ENCODE data around the gene MYL3. TPM values are rescaled to one million over a fixed set of nuclear protein-coding genes. Genes with fewer than 3 reads are reported as not detected.

MYL3 gene
- total RNA-seq, 3 donors from 2014 or later (not counting 1 experiment from before 2014, with no cell fraction given), result not detected

- ATAC-seq, result no peak
- H3K9me3 Mint-ChIP-seq, result peaks cover 10 to 18% of the 10 kb centered on the region in 2 donors
- TF ChIP-seq, protein P1, sequence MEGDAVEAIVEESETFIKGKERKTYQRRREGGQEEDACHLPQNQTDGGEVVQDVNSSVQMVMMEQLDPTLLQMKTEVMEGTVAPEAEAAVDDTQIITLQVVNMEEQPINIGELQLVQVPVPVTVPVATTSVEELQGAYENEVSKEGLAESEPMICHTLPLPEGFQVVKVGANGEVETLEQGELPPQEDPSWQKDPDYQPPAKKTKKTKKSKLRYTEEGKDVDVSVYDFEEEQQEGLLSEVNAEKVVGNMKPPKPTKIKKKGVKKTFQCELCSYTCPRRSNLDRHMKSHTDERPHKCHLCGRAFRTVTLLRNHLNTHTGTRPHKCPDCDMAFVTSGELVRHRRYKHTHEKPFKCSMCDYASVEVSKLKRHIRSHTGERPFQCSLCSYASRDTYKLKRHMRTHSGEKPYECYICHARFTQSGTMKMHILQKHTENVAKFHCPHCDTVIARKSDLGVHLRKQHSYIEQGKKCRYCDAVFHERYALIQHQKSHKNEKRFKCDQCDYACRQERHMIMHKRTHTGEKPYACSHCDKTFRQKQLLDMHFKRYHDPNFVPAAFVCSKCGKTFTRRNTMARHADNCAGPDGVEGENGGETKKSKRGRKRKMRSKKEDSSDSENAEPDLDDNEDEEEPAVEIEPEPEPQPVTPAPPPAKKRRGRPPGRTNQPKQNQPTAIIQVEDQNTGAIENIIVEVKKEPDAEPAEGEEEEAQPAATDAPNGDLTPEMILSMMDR (IDR thresholded peaks at IDR 0.05), result no peak
Observed at GRCh38 chr3:46838301-46838700, 24.9 kb downstream of the MYL3 start.

DNA sequence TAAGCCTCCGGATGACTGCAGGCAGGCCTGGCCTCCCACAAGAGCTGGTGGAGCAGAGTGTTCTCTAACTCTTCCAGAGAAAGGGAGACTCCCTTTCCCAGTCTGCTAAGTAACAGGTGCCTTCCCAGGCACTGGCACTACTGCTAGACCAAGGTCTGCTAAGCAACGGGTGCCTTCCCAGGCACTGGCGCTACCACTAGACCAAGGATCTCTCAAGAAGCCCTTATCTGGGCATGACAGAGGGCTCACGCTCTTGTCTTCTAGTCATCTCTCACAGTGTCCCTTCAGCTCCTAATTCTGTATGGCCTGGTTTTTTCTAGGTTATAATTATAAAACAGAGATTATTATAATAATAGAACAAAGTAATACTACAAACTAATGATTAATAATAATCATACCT lies 27.8 kb downstream of the MYL3 start:
- H3K4me3 ChIP-seq (ENCODE audit: low read length), result no peak overlapping the region
- 98% methylated on average over 4 of the region's 4 CpGs for WGBS (ENCODE audit: insufficient coverage)
- no peaks in the 10 kb centered on the region for H3K27me3 ChIP-seq (ENCODE audit: control insufficient read depth, insufficient read depth, low read length)
- H3K4me1 ChIP-seq (ENCODE audit: control insufficient read depth, insufficient read depth, low read length), result no peaks in the 10 kb centered on the region
- Mint-ChIP-seq H3K4me1 (peaks cover 0 to 9% of the 10 kb centered on the region in 2 donors), H3K27me3 (ENCODE audit: low read depth in 2 of 2) (no peaks in the 10 kb centered on the region), H3K36me3 (peaks cover 22% of the 10 kb centered on the region), H3K9me3 (peaks cover 7 to 15% of the 10 kb centered on the region in 2 donors), H3K4me3 (no peak overlapping the region), H3K27ac (no peak overlapping the region)
- H3K27ac ChIP-seq (ENCODE audit: low read length), result no peak overlapping the region
- DNase-seq, result no peak
- peaks cover 13% of the 10 kb centered on the region for H3K9me3 ChIP-seq (ENCODE audit: control insufficient read depth, insufficient read depth, low read length)
- intact Hi-C loops (cut with micrococcal nuclease), result no loop called here
- ATAC-seq, result no peak
- no peaks in the 10 kb centered on the region for H3K36me3 ChIP-seq (ENCODE audit: control insufficient read depth, insufficient read depth, low read length)
- TF ChIP-seq, protein P1 (IDR thresholded peaks at IDR 0.05), result no peak

More at GRCh38 chr3:46838301-46838700, 24.9 kb downstream of the MYL3 start:
- no peak overlapping the region for H3K27ac ChIP-seq (ENCODE audit: low read length)
- H3K27me3 ChIP-seq (ENCODE audit: control insufficient read depth, insufficient read depth, low read length), result no peaks in the 10 kb centered on the region
- peaks cover 16% of the 10 kb centered on the region for H3K9me3 ChIP-seq (ENCODE audit: control insufficient read depth, insufficient read depth, low read length)
- H3K4me3 ChIP-seq (ENCODE audit: low read length), result no peak overlapping the region
- H3K27ac Mint-ChIP-seq, result no peak overlapping the region
- H3K36me3 ChIP-seq (ENCODE audit: control insufficient read depth, insufficient read depth, low read length), result no peaks in the 10 kb centered on the region
- H3K27me3 Mint-ChIP-seq (ENCODE audit: low read depth in 2 of 2), result no peaks in the 10 kb centered on the region
- H3K36me3 Mint-ChIP-seq, result peaks cover 39% of the 10 kb centered on the region
- no peak overlapping the region for H3K4me3 Mint-ChIP-seq
- no peaks in the 10 kb centered on the region for H3K4me1 Mint-ChIP-seq
- intact Hi-C loops (cut with micrococcal nuclease), result no loop called here
- H3K4me1 ChIP-seq (ENCODE audit: control insufficient read depth, insufficient read depth, low read length), result no peaks in the 10 kb centered on the region
- 81% methylated on average over 2 of the region's 2 CpGs for WGBS (ENCODE audit: insufficient coverage)
- no peak for DNase-seq

DNA sequence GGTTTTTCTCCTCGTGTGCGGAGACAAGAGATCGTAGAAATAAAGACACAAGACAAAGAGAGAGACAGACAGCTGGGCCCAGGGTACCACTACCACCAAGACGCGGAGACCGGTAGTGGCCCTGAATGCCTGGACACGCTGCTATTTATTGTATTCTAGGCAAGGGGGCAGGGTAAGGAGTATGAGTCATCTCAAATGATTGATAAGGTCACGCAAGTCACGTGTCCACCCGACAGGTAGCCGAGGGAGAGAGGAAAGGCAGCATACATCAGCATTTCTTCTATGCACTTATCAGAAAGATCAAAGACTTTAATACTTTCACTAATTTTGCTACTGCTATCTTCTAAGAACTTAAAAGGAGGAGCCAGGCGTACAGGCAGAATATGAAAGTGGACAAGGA lies 28.2 kb downstream of the MYL3 start:
- peaks cover 11% of the 10 kb centered on the region for H3K9me3 ChIP-seq (ENCODE audit: control insufficient read depth, insufficient read depth, low read length)
- H3K27me3 ChIP-seq (ENCODE audit: control insufficient read depth, insufficient read depth, low read length), result no peaks in the 10 kb centered on the region
- TF ChIP-seq, protein P1 (IDR thresholded peaks at IDR 0.05), result no peak
- Mint-ChIP-seq H3K9me3 (peaks cover 2 to 11% of the 10 kb centered on the region in 2 donors), H3K36me3 (peaks cover 18% of the 10 kb centered on the region), H3K27ac (no peak overlapping the region), H3K4me1 (peaks cover 2 to 11% of the 10 kb centered on the region in 2 donors), H3K27me3 (ENCODE audit: low read depth in 2 of 2) (no peaks in the 10 kb centered on the region), H3K4me3 (no peak overlapping the region)
- H3K4me3 ChIP-seq (ENCODE audit: low read length), result no peak overlapping the region
- intact Hi-C loops (cut with micrococcal nuclease), result no loop called here
- no peaks in the 10 kb centered on the region for H3K4me1 ChIP-seq (ENCODE audit: control insufficient read depth, insufficient read depth, low read length)
- ATAC-seq, result no peak
- H3K27ac ChIP-seq (ENCODE audit: low read length), result no peak overlapping the region
- no peak for DNase-seq
- WGBS (ENCODE audit: insufficient coverage), result 94% methylated on average over 12 of the region's 12 CpGs
- H3K36me3 ChIP-seq (ENCODE audit: control insufficient read depth, insufficient read depth, low read length), result no peaks in the 10 kb centered on the region

All from natural killer cell (primary cell).